HepG2 (cell line): ENCODE results near the gene DHX30. TPM values are rescaled to one million over a fixed set of nuclear protein-coding genes. Genes with fewer than 3 reads are reported as not detected.
A peak's percentile ranks its signal among the peaks of the same experiment; 100 is the strongest.

Experiments used
- CENPX ChIP-seq: sonication (generic); formaldehyde crosslinking; IDR thresholded peaks from 2 replicates; pipeline ENCODE4 v1.9.0; 2021; ENCODE audit warnings: mild to moderate bottlenecking, missing genetic modification reagents, moderate library complexity
- CERS6 ChIP-seq: sonication (generic); formaldehyde crosslinking; IDR thresholded peaks from 2 replicates; pipeline ENCODE4 v1.5.0; 2020; ENCODE audit warnings: missing genetic modification reagents
- ERF ChIP-seq: IDR thresholded peaks from 2 replicates; pipeline ENCODE4 v1.6.1; 2018; ENCODE audit warnings: missing biosample characterization, missing genetic modification reagents
- KDM5B ChIP-seq: sonication (generic); formaldehyde crosslinking; IDR thresholded peaks from 2 replicates; pipeline ENCODE4 v1.4.0; 2020; ENCODE audit warnings: missing genetic modification reagents, mild to moderate bottlenecking, borderline replicate concordance
- LBX2 ChIP-seq: sonication (generic); formaldehyde crosslinking; IDR thresholded peaks from 2 replicates; pipeline ENCODE4 v1.5.0; 2020; ENCODE audit warnings: missing genetic modification reagents, mild to moderate bottlenecking, borderline replicate concordance
- MEF2D ChIP-seq: sonication (generic); formaldehyde crosslinking; IDR thresholded peaks from 2 replicates; pipeline ENCODE4 v1.5.1; 2020; ENCODE audit warnings: mild to moderate bottlenecking, missing genetic modification reagents
- NFE2L1 ChIP-seq: sonication (generic); formaldehyde crosslinking; IDR thresholded peaks from 2 replicates; pipeline ENCODE4 v1.4.0; 2020; ENCODE audit warnings: missing genetic modification reagents, mild to moderate bottlenecking, borderline replicate concordance
- PHF21A ChIP-seq: sonication (generic); formaldehyde crosslinking; IDR thresholded peaks from 2 replicates; pipeline ENCODE4 v1.5.0; 2020; ENCODE audit warnings: mild to moderate bottlenecking, missing genetic modification reagents
- POGZ ChIP-seq: sonication (generic); formaldehyde crosslinking; IDR thresholded peaks from 2 replicates; pipeline ENCODE4 v1.4.0; 2020; ENCODE audit warnings: mild to moderate bottlenecking, missing genetic modification reagents
- RARA ChIP-seq: IDR thresholded peaks from 2 replicates; pipeline ENCODE4 v1.6.1; 2016; ENCODE audit warnings: missing genetic modification reagents, missing compliant biosample characterization
- RORA ChIP-seq: sonication (generic); formaldehyde crosslinking; IDR thresholded peaks from 2 replicates; pipeline ENCODE4 v1.5.0; 2020; ENCODE audit warnings: mild to moderate bottlenecking, missing genetic modification reagents, moderate library complexity
- SRSF1 ChIP-seq: fragments of 200-400 bp; formaldehyde crosslinking; optimal IDR thresholded peaks from 2 replicates; pipeline ENCODE3; 2017; ENCODE audit warnings: mild to moderate bottlenecking, low read depth, low read length, moderate library complexity
- TIGD3 ChIP-seq: sonication (generic); formaldehyde crosslinking; IDR thresholded peaks from 2 replicates; pipeline ENCODE4 v1.5.1; 2020; ENCODE audit warnings: mild to moderate bottlenecking, missing genetic modification reagents, borderline replicate concordance
- polyA plus RNA-seq, 8 experiments: library from polyadenylated mRNA; depleted of rRNA in 3 of 8; stranded (reverse) in 7 of 8; unstranded in 1 of 8; fragments of >200 nt; fragmentation: Illumina TruSeq in 4 of 8; extraction: Trizol in 4 of 8; gene quantifications; 2 replicates each; pipeline versions ENCODE4 v1.2.1 to v1.2.3, GENCODE V29; 2011 to 2016; ENCODE audit warnings: low read depth in 4 of 8, missing spikeins in 1 of 8, mixed read lengths in 1 of 8; ENCODE audit not compliant: insufficient read depth in 1 of 8
- total RNA-seq, 5 experiments: library from RNA; depleted of rRNA; stranded (reverse); fragments of >200 nt; fragmentation: Illumina TruSeq; extraction: Trizol; gene quantifications; 2 replicates each; pipeline ENCODE4 v1.2.3, GENCODE V29; 2016; ENCODE audit warnings: low read depth in 1 of 5
- TF ChIP-seq, protein P1 (sequence below): IDR thresholded peaks from 2 replicates; pipeline ENCODE4 v1.6.1; 2016; ENCODE audit warnings: control low read depth
- TF ChIP-seq, protein P2 (sequence below): sonication (generic); formaldehyde crosslinking; IDR thresholded peaks from 2 replicates; pipeline ENCODE4 v1.5.1; 2020; ENCODE audit warnings: missing genetic modification reagents, mild to moderate bottlenecking, borderline replicate concordance
- TF ChIP-seq, protein P3 (sequence below): IDR thresholded peaks from 2 replicates; pipeline ENCODE4 v1.6.1; 2016; ENCODE audit warnings: low read depth
- TF ChIP-seq, protein P4 (sequence below), 2 experiments: sonication (generic) in 1 of 2; formaldehyde crosslinking in 1 of 2; IDR thresholded peaks; 2 replicates each; pipeline versions ENCODE4 v1.4.0 to v1.6.1; 2016 to 2020; ENCODE audit warnings: borderline replicate concordance in 1 of 2, low read depth in 1 of 2, mild to moderate bottlenecking in 1 of 2, missing genetic modification reagents in 1 of 2

The DHX30 gene
- total and polyA plus RNA-seq, 2 of the 13 experiments (the other 11 are each of a cell fraction or from before 2014, with no cell fraction given): 30.6 to 59.4 TPM

DNA sequence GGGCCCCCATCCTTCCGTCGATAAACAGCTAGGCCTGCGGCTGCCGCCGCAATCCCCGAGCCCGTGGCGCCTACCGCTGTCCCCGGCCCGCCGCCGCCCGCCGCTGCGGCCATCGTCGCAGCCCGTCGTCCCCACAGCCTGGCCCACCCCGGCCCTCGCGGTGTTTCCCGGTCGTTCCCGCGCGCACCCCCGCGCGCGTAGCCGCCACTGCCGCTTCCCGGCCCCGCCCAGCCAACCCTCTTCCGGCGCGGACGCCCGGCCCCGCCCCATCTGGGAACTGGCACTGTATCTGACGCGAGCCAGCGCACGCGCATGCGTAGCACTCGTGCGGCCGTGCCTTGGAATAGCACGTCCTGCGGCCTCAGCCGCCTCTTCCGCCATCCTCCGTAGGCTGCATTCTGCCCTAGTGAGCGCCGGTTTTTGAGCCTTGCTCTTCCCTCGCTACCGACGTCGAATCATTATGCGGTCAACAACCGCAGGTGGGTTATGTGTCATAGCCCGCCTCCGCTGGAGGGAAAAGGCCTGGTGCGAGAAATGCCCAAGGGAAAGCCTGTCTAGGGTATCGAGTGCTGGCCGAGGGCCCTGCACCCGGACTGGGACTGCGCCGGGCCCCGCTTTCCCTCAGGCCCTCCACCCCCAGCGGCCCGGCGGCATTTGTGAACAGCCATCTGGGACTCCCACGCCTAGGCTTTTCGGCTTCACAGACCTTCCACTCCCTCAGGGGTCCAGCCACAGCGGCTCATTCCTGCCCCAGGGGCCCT lies 21.1 kb upstream of the DHX30 start, which contains the start of gene SMARCC1 (continued):
- no peak for TF ChIP-seq TIGD3 (CRISPR knock-in tag)
- no peak; the same call in 1 of the 2 replicates for TF ChIP-seq LBX2 (CRISPR knock-in tag)
- TF ChIP-seq MEF2D (CRISPR knock-in tag): peak; percentile 53; the same call in 1 of the 2 replicates
- TF ChIP-seq SRSF1: peak; percentile 39
- TF ChIP-seq CERS6 (CRISPR knock-in tag): no peak
- peak; percentile 87; the same call in 1 of the 2 replicates for TF ChIP-seq KDM5B
- peak; percentile 49 for TF ChIP-seq PHF21A
- TF ChIP-seq CENPX: no peak
- TF ChIP-seq, protein P1, sequence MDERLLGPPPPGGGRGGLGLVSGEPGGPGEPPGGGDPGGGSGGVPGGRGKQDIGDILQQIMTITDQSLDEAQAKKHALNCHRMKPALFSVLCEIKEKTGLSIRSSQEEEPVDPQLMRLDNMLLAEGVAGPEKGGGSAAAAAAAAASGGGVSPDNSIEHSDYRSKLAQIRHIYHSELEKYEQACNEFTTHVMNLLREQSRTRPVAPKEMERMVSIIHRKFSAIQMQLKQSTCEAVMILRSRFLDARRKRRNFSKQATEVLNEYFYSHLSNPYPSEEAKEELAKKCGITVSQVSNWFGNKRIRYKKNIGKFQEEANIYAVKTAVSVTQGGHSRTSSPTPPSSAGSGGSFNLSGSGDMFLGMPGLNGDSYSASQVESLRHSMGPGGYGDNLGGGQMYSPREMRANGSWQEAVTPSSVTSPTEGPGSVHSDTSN: no peak
- TF ChIP-seq, protein P2, sequence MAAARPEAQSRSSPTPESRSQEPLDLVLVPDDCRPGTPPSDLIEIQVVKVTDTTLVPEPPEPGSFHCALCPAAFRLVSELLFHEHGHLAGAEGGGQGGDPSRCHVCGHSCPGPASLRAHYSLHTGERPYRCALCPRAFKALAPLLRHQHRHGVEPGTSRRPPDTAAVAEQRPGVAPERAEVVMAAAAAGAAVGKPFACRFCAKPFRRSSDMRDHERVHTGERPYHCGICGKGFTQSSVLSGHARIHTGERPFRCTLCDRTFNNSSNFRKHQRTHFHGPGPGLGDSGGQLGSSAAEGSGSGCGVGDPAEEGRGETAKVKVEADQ (CRISPR knock-in tag): peak; percentile 73; the same call in 1 of the 2 replicates
- no peak for TF ChIP-seq NFE2L1
- TF ChIP-seq POGZ (CRISPR knock-in tag): peak; percentile 74; the same call in 1 of the 2 replicates
- peak; percentile 25; the same call in 1 of the 2 replicates for TF ChIP-seq RARA (CRISPR knock-in tag)
- TF ChIP-seq RORA (CRISPR knock-in tag): no peak
- TF ChIP-seq, protein P3, sequence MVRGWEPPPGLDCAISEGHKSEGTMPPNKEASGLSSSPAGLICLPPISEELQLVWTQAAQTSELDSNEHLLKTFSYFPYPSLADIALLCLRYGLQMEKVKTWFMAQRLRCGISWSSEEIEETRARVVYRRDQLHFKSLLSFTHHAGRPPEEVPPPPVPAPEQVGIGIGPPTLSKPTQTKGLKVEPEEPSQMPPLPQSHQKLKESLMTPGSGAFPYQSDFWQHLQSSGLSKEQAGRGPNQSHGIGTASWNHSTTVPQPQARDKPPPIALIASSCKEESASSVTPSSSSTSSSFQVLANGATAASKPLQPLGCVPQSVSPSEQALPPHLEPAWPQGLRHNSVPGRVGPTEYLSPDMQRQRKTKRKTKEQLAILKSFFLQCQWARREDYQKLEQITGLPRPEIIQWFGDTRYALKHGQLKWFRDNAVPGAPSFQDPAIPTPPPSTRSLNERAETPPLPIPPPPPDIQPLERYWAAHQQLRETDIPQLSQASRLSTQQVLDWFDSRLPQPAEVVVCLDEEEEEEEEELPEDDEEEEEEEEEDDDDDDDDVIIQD (CRISPR knock-in tag): no peak
- TF ChIP-seq, protein P4, sequence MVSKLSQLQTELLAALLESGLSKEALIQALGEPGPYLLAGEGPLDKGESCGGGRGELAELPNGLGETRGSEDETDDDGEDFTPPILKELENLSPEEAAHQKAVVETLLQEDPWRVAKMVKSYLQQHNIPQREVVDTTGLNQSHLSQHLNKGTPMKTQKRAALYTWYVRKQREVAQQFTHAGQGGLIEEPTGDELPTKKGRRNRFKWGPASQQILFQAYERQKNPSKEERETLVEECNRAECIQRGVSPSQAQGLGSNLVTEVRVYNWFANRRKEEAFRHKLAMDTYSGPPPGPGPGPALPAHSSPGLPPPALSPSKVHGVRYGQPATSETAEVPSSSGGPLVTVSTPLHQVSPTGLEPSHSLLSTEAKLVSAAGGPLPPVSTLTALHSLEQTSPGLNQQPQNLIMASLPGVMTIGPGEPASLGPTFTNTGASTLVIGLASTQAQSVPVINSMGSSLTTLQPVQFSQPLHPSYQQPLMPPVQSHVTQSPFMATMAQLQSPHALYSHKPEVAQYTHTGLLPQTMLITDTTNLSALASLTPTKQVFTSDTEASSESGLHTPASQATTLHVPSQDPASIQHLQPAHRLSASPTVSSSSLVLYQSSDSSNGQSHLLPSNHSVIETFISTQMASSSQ (IDR thresholded peaks at IDR 0.05; ENCODE audit: low read depth): no peak
- TF ChIP-seq, protein P4 (CRISPR knock-in tag; IDR thresholded peaks at IDR 0.05; ENCODE audit: borderline replicate concordance): no peak
- TF ChIP-seq ERF: peak; percentile 81; the same call in 1 of the 2 replicates
